Measurements from ENCODE around the gene ALDH18A1.

The ALDH18A1 gene

GRCh38 chr10:95588025-95588424 is 68.5 kb downstream of the ALDH18A1 start:
- H3K4me3 ChIP-seq (IDR thresholded peaks at IDR 0.05; ENCODE audit: insufficient read depth, low read depth, low read length), result no peak overlapping the region
- H3K36me3 ChIP-seq (ENCODE audit: insufficient read depth), result no peaks in the 10 kb centered on the region
- no peak overlapping the region for H3K9ac ChIP-seq
- no peaks in the 10 kb centered on the region for H3K27me3 ChIP-seq (ENCODE audit: insufficient read depth, low read depth)
- H4K20me1 ChIP-seq (ENCODE audit: insufficient read depth), result no peaks in the 10 kb centered on the region
- no peaks in the 10 kb centered on the region for H3K4me1 ChIP-seq (ENCODE audit: low read depth, poor library complexity, severe bottlenecking)
- H2AFZ ChIP-seq (ENCODE audit: low read depth), result no peak overlapping the region
- H3K79me2 ChIP-seq (ENCODE audit: insufficient read depth, low read depth), result no peaks in the 10 kb centered on the region
- TF ChIP-seq CTCF (conservative IDR thresholded peaks at IDR 0.05; ENCODE audit: low read depth, low read length), result no peak
- H3K27ac ChIP-seq, result no peak overlapping the region
- H3K4me2 ChIP-seq, result no peak overlapping the region

GRCh38 chr10:95579835-95580535 is 76.5 kb downstream of the ALDH18A1 start:
- Histone ChIP-seq H3K36me3 (ENCODE audit: insufficient read depth) (no peaks in the 10 kb centered on the region), H3K4me1 (ENCODE audit: low read depth, poor library complexity, severe bottlenecking) (no peaks in the 10 kb centered on the region)

GRCh38 chr10:95579292-95579691 is 77.2 kb downstream of the ALDH18A1 start:
- Histone ChIP-seq H3K4me1 (ENCODE audit: low read depth, poor library complexity, severe bottlenecking) (no peaks in the 10 kb centered on the region), H3K4me3 (IDR thresholded peaks at IDR 0.05; ENCODE audit: insufficient read depth, low read depth, low read length) (no peak overlapping the region), H3K27me3 (ENCODE audit: insufficient read depth, low read depth) (no peaks in the 10 kb centered on the region), H4K20me1 (ENCODE audit: insufficient read depth) (no peaks in the 10 kb centered on the region), H3K4me2 (no peak overlapping the region), H3K79me2 (ENCODE audit: insufficient read depth, low read depth) (no peaks in the 10 kb centered on the region), H3K9ac (no peak overlapping the region), H3K27ac (no peak overlapping the region), H3K36me3 (ENCODE audit: insufficient read depth) (no peaks in the 10 kb centered on the region), H2AFZ (ENCODE audit: low read depth) (no peak overlapping the region)
- no peak for TF ChIP-seq CTCF (conservative IDR thresholded peaks at IDR 0.05; ENCODE audit: low read depth, low read length)

More at GRCh38 chr10:95579835-95580535, 76.5 kb downstream of the ALDH18A1 start:
- TF ChIP-seq CTCF (conservative IDR thresholded peaks at IDR 0.05; ENCODE audit: low read depth, low read length), result no peak
- Histone ChIP-seq H2AFZ (ENCODE audit: low read depth) (no peak overlapping the region), H3K9ac (no peak overlapping the region), H3K27ac (no peak overlapping the region), H3K4me3 (IDR thresholded peaks at IDR 0.05; ENCODE audit: insufficient read depth, low read depth, low read length) (no peak overlapping the region), H3K4me2 (no peak overlapping the region), H3K27me3 (ENCODE audit: insufficient read depth, low read depth) (no peaks in the 10 kb centered on the region), H4K20me1 (ENCODE audit: insufficient read depth) (no peaks in the 10 kb centered on the region), H3K79me2 (ENCODE audit: insufficient read depth, low read depth) (no peaks in the 10 kb centered on the region)

GRCh38 chr10:95578619-95579018 is 77.9 kb downstream of the ALDH18A1 start:
- Histone ChIP-seq H4K20me1 (ENCODE audit: insufficient read depth) (no peaks in the 10 kb centered on the region), H3K27ac (no peak overlapping the region), H3K4me2 (no peak overlapping the region), H3K27me3 (ENCODE audit: insufficient read depth, low read depth) (no peaks in the 10 kb centered on the region), H3K4me1 (ENCODE audit: low read depth, poor library complexity, severe bottlenecking) (no peaks in the 10 kb centered on the region), H3K4me3 (IDR thresholded peaks at IDR 0.05; ENCODE audit: insufficient read depth, low read depth, low read length) (no peak overlapping the region), H3K9ac (no peak overlapping the region), H3K36me3 (ENCODE audit: insufficient read depth) (no peaks in the 10 kb centered on the region), H2AFZ (ENCODE audit: low read depth) (no peak overlapping the region), H3K79me2 (ENCODE audit: insufficient read depth, low read depth) (no peaks in the 10 kb centered on the region)
- TF ChIP-seq CTCF (conservative IDR thresholded peaks at IDR 0.05; ENCODE audit: low read depth, low read length), result no peak
